MCF 10A (cell line): ENCODE measurements around the gene TCTN2. TPM values are rescaled to one million over a fixed set of nuclear protein-coding genes. Genes with fewer than 3 reads are reported as not detected.

Source experiments
- BruUV-seq: library from RNA; stranded (reverse); fragments of 400-500 nt; replicated peaks from 2 replicates; lab custom pipeline; 2021; lab: Mats Ljungman, UMichigan
- CTCF ChIA-PET: fragments of 300-600 bp; sonication (Branson Sonifier 250); formaldehyde crosslinking; extraction: SDS; loops from one replicate; lab custom pipeline; 2021; ENCODE audit warnings: antibody characterized with exemption, inconsistent platforms; lab: Yijun Ruan, JAX
- POLR2A ChIA-PET: fragments of 300-600, 350-650 bp; sonication (Branson Sonifier 250); formaldehyde crosslinking; extraction: SDS; loops from one replicate; lab custom pipeline; 2020; ENCODE audit warnings: antibody characterized with exemption, inconsistent platforms; lab: Yijun Ruan, JAX
- DNase-seq: peaks from one replicate; pipeline ENCODE4 v3.0.0-alpha.2; 2018; ENCODE audit not compliant: unreplicated experiment
- H3K27ac Mint-ChIP-seq: one replicate; pipeline ENCODE4 v1.8.0; 2022; ENCODE audit warnings: mild to moderate bottlenecking, low read depth, mixed read lengths; ENCODE audit not compliant: unreplicated experiment
- H3K27me3 Mint-ChIP-seq: one replicate; pipeline ENCODE4 v1.8.0; 2022; ENCODE audit warnings: mixed read lengths; ENCODE audit not compliant: insufficient read depth, unreplicated experiment
- H3K36me3 Mint-ChIP-seq: one replicate; pipeline ENCODE4 v1.8.0; 2022; ENCODE audit warnings: mild to moderate bottlenecking, moderate library complexity, mixed read lengths; ENCODE audit not compliant: insufficient read depth, unreplicated experiment
- H3K4me1 Mint-ChIP-seq: one replicate; pipeline ENCODE4 v1.8.0; 2022; ENCODE audit warnings: mixed read lengths; ENCODE audit not compliant: insufficient read depth, unreplicated experiment
- H3K4me3 Mint-ChIP-seq: one replicate; pipeline ENCODE4 v1.8.0; 2022; ENCODE audit warnings: mild to moderate bottlenecking, moderate library complexity, mixed read lengths; ENCODE audit not compliant: unreplicated experiment
- H3K9me3 Mint-ChIP-seq: one replicate; pipeline ENCODE4 v1.8.0; 2022; ENCODE audit warnings: mixed read lengths; ENCODE audit not compliant: unreplicated experiment
- CTCF ChIP-seq: fragments of 200-600 bp; IDR thresholded peaks from one replicate; pipeline ENCODE4 v1.8.0; 2022; ENCODE audit warnings: antibody characterized with exemption, mild to moderate bottlenecking; ENCODE audit not compliant: unreplicated experiment
- intact Hi-C: fragments of 100-400 bp; cut with micrococcal nuclease; formaldehyde crosslinking; loops from 2 replicates; pipeline ENCODE4 v1.14.1; 2022
- total RNA-seq: library from RNA; stranded (reverse); gene quantifications from 2 replicates; pipeline ENCODE4 v1.2.3, GENCODE V29; 2022

TCTN2 gene
- total RNA-seq, 1 experiment from 2014 or later = 5.0 TPM

- Mint-ChIP-seq H3K4me3 (no peak overlapping the region), H3K27ac (no peak overlapping the region), H3K4me1 (no peaks in the 10 kb centered on the region), H3K36me3 (peaks cover 77% of the 10 kb centered on the region), H3K27me3 (no peaks in the 10 kb centered on the region), H3K9me3 (no peaks in the 10 kb centered on the region)
- intact Hi-C loops = no loop called here
- ChIA-PET CTCF (no interaction called here), POLR2A (interaction anchor here (0.8 kb wide), 1 partner anchor 16 kb away, joined by 3 read pairs; the partner anchor contains the start of gene ATP6V0A2)
- no peak for DNase-seq
- no peak for TF ChIP-seq CTCF
- no TSS peak for BruUV-seq
These were observed 25.3 kb downstream of the TCTN2 start for GRCh38 chr12:123696207-123696606.

GRCh38 chr12:123696646-123697045 is 25.7 kb downstream of the TCTN2 start:
- Mint-ChIP-seq H3K36me3 (peaks cover 78% of the 10 kb centered on the region), H3K4me3 (no peak overlapping the region), H3K27ac (no peak overlapping the region), H3K4me1 (no peaks in the 10 kb centered on the region), H3K27me3 (no peaks in the 10 kb centered on the region), H3K9me3 (no peaks in the 10 kb centered on the region)
- POLR2A ChIA-PET = interaction anchor here (0.8 kb wide), 1 partner anchor 16 kb away, joined by 3 read pairs; the partner anchor contains the start of gene ATP6V0A2
- no peak for TF ChIP-seq CTCF
- intact Hi-C loops = no loop called here
- no TSS peak for BruUV-seq
- CTCF ChIA-PET = no interaction called here
- no peak for DNase-seq

- no TSS peak for BruUV-seq
These were observed 35.0 kb downstream of the TCTN2 start for GRCh38 chr12:123705935-123706334.

GRCh38 chr12:123707466-123707865 is 36.6 kb downstream of the TCTN2 start:
- Mint-ChIP-seq H3K9me3 (no peaks in the 10 kb centered on the region), H3K4me3 (no peak overlapping the region), H3K36me3 (peaks cover 20% of the 10 kb centered on the region), H3K4me1 (no peaks in the 10 kb centered on the region), H3K27me3 (no peaks in the 10 kb centered on the region), H3K27ac (no peak overlapping the region)
- intact Hi-C loops = no loop called here
- CTCF ChIA-PET = no interaction called here
- no peak for DNase-seq
- POLR2A ChIA-PET = no interaction called here
- BruUV-seq = no TSS peak
- TF ChIP-seq CTCF = no peak

More at GRCh38 chr12:123705935-123706334, 35.0 kb downstream of the TCTN2 start:
- POLR2A ChIA-PET = no interaction called here
- peaks cover 16% of the 10 kb centered on the region for H3K36me3 Mint-ChIP-seq
- intact Hi-C loops = no loop called here
- H3K27ac Mint-ChIP-seq = no peak overlapping the region
- H3K4me3 Mint-ChIP-seq = no peak overlapping the region
- H3K4me1 Mint-ChIP-seq = no peaks in the 10 kb centered on the region
- no peaks in the 10 kb centered on the region for H3K9me3 Mint-ChIP-seq
- CTCF ChIA-PET = no interaction called here
- TF ChIP-seq CTCF = no peak
- DNase-seq = peak; percentile 8
- no peaks in the 10 kb centered on the region for H3K27me3 Mint-ChIP-seq
